HG02798 (cell line): ENCODE data around the gene FYCO1.

ENCODE experiments used
- ATAC-seq: cut with Tn5 transposase; IDR thresholded peaks from one replicate; pipeline ENCODE4 v1.9.1; 2021; ENCODE audit warnings: mild to moderate bottlenecking; ENCODE audit not compliant: unreplicated experiment, poor library complexity

FYCO1 gene

DNA sequence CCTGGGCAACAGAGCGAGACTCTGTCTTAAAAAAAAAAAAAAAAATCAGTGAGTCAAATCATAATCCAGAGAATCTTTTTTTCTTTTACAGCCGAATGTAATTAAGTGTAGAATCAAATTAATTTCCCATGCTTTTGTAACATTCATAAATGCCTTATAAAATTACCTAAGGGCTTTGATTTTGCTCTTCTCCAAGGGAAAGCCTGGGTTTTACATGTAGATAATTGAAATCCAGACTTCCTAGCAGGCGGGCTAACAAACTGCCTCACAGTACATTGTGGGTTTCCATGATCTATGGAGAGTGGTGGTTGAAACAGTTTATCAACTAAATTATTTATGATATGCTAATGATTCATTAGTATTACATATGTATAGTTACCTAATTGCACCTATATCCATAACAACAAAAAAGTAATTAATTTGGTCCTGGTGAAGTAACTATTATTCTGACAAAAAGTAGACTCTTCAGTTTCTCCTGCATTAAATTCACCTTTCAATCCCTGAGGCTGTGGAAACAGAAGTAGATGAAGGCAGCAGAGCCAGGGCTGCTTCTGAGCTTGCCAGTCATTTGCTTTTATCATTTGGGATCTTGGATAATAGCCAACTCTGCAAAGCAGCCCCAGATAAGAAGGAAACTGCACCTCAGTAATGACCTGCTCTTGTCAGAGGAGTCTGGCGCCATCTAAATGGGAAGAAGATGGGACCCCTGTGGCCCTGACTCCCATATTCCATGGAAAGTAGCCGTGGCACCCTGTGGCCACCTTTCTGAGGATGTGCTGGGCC is 99.7 kb downstream of the FYCO1 start:
- no peak for ATAC-seq

DNA sequence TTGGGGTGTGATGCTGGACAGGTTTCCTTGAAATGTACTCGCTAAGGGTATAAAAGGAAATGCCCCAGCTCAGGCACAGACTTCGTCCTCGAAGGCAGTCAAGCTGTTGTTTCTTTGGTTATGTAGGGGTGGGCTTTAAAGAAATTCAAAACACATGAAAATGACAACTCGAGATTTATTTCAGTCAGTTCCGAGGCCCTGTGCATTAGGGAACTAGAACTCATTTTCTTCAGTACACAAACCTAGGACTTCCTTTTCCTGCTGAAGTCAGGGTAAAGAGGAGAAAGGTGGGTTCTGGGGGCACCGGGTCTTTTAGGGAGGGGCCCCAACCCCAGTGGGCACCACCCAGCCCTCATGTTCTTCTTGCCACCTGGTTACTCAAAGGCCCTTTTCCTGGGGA is 101.6 kb downstream of the FYCO1 start:
- no peak for ATAC-seq

DNA sequence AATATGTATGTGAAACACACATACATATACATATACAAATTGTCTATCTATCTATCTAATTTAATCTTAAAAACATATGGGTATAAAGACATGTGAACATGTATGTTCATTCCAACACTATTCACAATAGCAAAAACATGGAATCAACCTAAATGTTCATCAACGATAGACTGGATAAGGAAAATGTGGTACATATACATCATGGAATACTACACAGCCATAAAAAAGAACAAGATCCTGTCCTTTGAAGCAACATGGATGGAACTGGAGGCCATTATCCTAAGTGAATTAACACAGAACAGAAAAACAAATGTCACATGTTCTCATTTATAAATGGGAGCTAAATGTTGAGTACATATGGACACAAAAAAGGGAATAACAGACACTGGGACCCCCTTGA is 103.5 kb downstream of the FYCO1 start:
- no peak for ATAC-seq

DNA sequence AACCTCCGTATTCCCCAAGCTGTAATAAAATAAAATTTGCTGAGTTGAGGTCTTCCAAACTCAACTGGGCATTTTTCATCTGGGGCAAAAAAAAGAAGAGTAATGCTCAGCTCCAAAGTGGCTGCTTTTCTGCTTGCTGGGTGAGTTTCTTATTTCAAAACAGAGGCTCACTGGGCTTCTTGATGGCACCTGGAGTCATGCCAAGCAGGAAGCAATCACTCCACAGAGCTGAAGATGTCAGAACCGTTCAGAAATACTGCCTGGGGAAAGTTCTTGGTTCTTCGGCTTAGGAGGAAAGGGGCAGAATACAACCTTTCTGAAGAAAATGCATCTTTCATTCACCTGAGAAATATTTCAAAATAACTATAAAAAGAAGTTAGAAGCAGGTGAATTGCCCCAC is 105.2 kb downstream of the FYCO1 start:
- ATAC-seq = no peak

DNA sequence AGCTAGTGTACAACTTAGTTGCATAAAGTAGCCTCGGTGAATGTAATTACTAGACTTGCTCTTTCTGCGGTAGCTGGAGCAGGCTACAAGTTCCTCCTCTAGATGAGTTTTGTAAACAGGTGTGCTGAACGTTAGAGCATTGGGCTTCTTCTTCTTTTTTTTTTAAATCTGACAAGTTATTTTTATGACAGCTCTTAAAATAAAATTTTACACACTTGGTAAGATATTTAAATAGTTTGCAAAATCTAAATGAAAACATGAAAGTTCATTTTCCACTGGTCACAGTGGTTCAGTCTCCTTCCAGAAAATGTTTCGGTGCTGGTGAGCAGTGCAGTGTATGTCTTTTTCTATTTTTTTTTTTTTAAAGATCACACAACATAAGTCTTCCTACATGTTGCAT is 106.3 kb downstream of the FYCO1 start:
- no peak for ATAC-seq

DNA sequence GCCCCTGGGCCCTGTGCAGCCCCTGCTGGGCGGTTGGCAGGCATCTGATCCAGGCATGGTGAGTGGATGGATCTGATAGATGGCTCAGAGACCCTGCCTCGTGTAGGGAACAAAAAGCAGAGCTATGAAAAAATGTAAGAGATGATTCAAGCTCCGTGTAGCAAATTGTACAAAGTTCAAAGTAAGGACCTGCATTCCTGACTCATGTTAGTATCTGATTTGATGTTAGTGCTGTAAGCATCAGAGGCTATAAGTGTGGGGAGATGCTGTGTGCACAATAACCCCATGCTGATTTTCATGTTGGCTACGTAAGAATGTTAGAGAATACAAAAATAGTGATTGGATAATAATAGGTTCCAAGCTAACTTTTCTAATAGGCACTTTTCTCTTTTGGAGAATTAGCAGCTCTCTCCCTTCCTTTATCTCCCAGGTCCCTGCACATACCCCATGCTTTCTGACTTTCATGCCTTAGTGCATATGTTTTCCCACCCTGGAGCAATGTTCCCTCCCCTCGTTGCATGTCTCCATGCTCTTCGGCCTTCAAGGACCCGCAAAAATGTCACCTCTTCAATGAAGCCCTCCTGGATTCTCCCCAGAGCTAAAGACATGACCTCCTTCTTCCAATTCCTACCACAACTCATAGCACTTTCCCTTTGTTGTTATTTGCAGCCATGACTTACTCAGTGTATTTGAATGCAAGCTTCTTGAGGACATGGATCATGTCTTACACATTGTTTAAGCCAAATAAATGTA is 107.7 kb downstream of the FYCO1 start:
- no peak for ATAC-seq

DNA sequence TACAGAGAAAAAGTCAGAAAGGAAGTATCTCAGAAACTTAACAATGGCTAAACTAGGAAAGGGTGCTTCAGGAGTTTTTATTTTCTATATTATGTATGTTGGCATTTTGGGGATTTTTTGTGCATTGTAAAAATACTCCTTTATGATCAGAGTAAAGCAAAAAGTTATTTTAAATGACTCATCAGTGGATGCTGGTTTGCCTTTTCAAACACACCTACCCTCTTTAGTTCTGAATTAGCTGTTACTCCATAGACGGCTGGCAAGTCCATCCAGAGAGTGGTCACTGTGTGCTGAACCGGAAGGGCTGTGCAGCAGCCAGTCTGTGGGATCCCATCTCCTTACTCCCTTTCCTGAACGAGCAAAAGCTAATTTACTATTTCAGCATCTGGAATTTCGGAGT is 108.3 kb downstream of the FYCO1 start:
- no peak for ATAC-seq

DNA sequence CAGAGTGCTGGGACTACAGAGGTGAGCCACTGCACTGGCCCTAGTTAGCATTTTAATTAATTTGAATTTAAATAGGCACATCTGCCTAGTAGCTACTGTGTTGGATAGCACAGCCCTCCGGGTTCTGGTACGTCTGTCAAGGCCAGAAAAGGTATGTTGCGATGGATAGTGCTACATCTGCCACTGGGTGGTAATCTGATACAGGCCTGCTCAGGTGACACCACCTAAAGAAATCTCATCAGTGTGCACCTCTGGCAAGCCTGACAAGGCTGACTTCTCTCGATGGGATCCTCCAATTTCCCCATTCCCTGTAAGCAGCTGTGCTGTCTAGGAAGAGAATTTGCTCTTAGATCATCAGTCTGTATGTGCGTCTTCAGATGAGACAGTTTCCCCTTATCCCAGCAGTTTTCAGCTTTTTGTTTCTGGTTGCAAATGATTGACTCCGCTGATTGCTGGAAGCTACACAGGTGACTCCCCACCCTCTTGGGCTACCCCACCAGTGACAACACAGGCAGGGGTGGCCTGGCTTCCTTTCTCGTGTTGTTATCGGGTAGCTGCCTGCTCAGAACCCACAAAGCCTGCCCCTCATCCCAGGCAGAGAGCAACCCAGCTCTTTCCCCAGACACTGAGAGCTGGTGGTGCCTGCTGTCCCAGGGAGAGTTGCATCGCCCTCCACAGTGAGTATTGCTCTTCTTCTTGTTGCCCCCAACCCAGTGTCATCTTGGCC is 109.5 kb downstream of the FYCO1 start, which contains the start of gene CCR9:
Gene CCR9 (plus strand): TSS at position 565 of the 727 bp plus-strand sequence. CDS start 8,391 bp downstream, outside the sequence.
- ATAC-seq = no peak

DNA sequence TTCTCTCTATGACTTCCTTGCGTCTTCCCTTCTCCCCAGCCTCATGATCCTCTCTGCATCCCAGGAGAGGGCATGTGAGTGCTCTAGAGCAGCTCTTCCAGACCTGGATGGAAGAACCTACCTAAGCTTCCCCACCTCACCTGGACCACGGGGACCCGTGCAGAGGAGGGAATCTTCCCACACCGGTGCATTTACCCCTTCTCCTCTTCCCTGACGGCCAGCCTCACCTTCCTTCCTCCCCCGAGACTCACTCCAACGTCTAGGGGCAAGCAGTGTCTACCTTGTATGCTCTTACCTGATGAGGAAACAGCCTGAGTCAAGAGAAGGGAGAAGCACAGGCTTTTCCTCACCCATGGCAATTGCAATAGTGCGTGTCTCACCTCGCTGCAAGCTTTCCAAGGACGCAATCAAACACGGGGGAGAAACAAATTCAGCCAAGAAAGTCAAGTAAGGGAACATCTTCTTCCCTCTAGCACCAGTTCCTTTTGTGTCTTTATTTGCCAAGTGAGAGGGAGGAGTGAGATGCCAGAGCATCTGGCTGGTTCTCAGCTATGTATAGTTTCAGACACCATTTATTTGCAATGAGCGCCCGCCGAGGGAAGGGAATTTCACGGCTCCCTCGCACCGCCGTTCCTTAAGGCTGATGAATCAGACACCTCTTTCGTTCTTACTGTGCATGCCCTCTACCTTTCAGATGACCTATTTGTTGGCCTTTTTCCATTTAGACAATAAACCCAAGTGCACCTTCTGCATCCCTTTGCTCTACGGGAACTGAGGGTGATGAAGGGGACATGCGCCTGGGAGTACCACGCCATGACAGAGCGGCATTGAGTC is 111.0 kb downstream of the FYCO1 start:
- peak; percentile 52 for ATAC-seq

DNA sequence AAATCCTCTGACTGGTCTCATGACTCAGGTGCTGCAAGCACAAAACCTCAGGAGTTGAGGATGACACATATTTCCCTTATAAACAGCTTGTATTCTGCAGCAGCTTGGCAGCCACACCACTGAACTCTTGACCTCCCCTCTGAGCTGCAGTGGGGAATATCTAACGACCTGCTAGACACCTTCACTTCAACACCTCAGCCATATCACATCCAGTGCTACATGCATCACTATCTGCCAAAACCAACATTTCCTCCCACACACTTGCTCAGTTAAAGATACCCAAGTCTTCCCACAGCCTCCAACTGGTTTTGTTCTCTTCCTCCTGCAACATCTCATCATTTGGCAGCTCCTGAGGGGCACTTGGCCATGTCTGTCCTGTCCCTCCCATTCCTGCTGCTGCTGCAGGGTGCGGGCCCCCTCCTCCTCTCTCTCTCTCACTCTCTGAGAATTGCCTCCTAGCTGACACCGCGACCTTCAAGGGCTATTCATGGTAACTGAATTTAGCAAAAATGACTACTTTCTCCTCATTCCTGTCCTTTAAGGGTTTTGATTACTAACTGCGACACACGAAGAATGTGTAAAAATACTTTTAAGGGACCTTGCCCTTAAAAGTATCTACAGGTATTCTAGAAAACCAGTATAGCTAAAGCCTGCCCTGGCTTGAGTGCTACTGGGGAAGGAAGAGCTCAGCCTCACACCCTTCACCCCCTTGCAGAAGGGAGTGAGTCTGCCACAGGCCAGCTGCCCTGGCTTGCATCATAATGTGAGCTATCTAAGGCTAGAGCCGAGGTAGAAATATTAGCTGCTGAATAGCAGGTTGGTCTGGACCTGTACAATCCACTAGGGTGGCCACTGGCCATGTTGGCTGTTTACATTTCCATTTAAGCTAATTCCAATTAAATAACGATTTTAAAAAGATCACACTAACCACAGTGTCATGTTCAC is 114.3 kb downstream of the FYCO1 start:
- ATAC-seq = no peak

DNA sequence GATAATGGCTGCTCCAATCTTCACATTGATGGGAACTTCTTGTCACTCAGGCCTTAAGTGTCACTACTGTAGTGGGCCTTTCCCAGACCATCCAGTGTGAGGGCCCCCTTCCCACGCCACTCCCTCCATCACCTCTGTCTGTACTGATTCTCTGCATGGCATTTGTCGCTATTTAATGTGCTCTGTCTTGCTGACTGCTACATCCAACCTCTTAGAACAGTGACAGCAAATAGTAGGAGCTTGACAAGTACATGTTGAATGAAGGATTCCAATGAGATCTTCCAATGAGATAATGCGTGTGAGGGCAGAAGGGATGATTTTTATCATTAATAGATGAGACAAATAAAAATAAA is 114.9 kb downstream of the FYCO1 start:
- no peak for ATAC-seq

DNA sequence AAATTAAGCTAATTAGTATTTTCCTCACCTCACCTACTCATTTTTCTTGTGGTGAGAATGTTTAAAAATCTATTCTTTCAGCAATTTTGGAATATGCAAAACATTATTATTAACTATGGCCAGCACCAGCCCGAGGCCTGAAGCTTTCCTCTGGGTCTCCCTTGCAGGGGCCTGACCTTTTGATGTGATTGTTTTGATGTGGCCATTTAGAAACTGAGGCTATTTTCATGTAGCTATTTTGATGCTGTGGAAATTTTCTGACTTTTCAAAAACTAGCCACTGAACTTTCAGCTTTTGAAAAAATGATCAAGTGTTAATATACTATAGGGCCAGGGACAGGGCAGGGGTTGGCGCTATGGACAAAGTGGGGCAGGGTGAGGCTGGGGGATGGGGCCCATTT is 117.5 kb downstream of the FYCO1 start:
- no peak for ATAC-seq

DNA sequence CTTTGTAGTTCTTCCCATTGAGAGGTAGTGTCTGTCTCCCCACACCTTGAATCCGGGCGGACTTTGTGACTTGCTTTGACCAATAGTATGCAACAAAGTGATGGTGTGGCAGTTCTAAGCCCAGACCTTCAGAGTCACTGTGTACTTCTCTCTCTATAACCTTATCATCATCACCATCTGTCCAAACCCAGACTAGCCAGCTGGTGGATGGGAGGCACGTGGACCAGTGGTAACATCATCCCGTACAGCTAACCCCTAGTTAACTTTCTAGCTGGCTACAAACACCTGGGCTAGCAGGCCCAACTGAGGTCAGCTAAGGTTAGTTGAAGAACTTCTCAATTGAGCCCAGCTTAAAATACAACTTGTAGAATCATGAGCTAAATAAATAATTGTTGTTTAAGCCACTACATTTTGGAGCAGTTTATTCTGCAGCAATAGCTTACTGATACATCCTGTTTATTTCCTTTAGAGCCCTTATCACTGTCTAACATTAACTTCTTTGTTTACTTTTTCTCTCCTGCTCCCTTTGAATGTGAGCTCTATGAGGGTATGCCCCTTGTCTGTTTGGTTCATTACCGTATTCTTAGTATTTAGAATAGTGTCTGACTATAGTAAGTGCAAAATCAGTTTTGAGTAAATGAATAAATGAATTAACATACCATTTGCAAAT is 120.8 kb downstream of the FYCO1 start:
- no peak for ATAC-seq

DNA sequence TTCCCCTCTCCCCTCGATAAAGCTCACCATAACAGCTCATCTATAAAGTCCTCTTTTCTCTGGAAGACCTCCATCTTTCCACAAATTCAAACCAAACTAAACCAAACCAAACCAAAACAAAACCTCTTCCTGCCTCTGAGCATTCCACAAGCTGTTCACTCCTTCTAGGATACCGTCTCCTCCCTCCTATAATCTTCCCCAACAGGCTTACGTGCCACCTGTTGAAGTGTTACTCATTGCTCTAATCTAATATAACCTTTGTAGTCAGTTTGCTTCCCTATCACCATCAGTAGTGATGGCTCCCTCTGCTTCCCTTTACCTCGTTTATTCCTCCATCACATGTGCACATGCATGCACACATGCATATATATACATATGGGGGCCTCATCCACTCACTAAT is 122.0 kb downstream of the FYCO1 start:
- no peak for ATAC-seq

DNA sequence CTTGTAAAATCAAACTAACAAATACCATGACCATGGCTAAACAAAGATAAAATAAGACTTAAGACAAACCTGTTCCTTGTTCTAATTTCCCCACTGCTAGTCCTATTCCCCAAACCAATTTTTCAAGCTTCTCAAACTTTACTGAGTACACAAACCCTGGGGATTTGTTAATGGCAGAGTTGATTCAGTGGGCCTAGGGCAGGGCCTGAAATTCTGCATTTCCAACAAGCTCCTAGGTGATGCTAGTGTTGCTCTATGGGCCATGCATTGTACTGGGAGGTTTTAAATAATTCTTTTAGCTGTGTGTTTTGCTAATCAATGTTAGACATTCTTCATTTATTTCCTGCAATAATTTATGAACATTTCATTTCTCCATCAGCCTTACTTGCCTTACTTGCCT is 122.6 kb downstream of the FYCO1 start:
- ATAC-seq = no peak

DNA sequence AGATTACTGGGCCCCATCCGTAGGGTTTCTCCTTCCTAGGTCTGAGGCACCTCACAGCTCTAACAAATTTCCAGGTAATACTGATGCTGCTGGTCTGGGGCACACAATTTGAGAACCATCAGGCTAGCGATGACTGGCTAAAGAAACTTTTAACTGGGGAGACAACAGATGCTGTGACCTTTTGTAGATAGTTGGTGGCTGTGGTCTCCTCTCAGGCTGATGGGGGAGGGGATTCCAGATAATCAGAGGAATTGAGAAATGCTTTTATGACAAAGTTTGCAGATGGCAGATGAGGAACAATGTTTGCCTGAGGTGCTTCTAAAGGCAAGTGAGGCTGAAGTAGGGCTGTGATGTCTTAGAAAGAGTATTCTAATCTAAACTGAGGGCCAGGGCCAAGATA is 123.1 kb downstream of the FYCO1 start:
- ATAC-seq = no peak

DNA sequence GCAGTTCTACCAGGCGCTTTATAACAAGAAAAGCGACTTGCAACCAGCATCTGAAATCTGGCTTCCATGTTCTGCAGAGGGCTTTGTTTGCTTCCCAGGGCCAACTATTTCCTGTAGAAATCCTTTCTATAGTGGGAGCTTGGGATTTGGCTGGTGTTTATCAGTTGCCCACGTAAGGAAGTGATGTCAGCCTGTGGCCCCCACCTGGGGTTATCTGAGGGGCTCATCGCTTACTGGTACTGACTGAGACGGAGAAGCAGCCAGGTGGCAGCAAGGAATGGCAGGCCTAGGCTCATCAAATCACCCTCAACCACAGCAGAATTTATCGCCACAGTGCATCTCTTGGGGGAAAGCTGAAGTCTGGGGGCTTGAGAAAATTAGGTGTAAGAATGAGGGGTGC is 123.8 kb downstream of the FYCO1 start:
- ATAC-seq = no peak

DNA sequence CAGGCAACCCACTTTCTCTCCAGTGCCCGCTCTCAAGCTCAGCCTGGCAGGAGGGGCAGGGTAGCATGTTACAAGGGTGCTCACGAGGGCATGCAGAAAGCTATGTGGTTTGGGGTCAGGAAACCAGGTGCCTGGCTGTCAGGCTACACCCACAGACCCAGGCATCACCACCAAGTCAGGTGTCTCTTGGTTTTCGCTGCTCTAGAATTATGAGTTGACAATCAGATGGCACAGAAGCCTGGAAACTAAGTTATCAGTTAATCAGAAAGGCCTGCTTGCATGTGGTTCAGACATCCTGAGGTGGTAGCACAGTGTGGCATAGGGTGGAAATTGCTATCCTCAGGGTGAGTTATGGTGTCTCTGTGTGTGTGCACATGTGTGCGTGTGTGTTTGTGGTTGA is 125.5 kb downstream of the FYCO1 start:
- peak; percentile 33 for ATAC-seq

DNA sequence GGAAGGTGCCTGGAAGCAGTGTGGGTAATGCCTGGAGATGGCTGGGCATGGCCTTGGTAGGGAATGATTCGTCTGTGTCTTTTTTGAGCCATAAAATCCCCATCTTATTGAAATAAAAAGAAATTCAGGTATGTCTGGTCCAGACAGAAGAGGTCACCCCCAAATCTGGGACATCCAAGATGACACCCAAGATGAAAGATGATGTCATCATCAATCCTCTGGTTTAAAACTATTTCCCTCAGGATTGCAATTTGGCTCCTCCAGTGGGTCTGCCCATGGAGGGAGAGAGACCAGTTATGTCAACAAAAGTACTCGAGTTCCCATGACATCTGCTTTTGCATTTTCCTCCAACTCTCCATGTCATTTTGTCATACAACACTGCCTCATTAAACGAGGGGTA is 126.0 kb downstream of the FYCO1 start:
- no peak for ATAC-seq
